Neuronal stem cell (in vitro differentiated cells): Measurements from ENCODE around the gene GNG8.

Experiments used
- DNase-seq: peaks from one replicate; pipeline ENCODE4 v3.0.0-alpha.2; 2013; ENCODE audit warnings: low spot score
- H2AFZ ChIP-seq: one replicate; pipeline ENCODE4 v1.6.1; 2013; ENCODE audit warnings: mild to moderate bottlenecking, low read length, inconsistent platforms
- H2AK5ac ChIP-seq: 2 replicates; pipeline ENCODE4 v1.6.1; 2013; ENCODE audit warnings: low read depth, mild to moderate bottlenecking, inconsistent platforms, low read length, moderate library complexity, mixed read lengths
- H2BK120ac ChIP-seq: 2 replicates; pipeline ENCODE4 v1.6.1; 2013; ENCODE audit warnings: low read depth, mild to moderate bottlenecking, inconsistent platforms, low read length, moderate library complexity, mixed read lengths
- H2BK12ac ChIP-seq: one replicate; pipeline ENCODE4 v1.6.1; 2013; ENCODE audit warnings: low read length, inconsistent platforms
- H2BK15ac ChIP-seq: 2 replicates; pipeline ENCODE4 v1.6.1; 2013; ENCODE audit warnings: mild to moderate bottlenecking, low read length, inconsistent platforms, mixed read lengths
- H2BK5ac ChIP-seq: one replicate; pipeline ENCODE4 v1.6.1; 2013; ENCODE audit warnings: inconsistent platforms, mild to moderate bottlenecking, low read length, moderate library complexity
- H3K14ac ChIP-seq: one replicate; pipeline ENCODE4 v1.6.1; 2013; ENCODE audit warnings: low read length, inconsistent platforms
- H3K18ac ChIP-seq: 2 replicates; pipeline ENCODE4 v1.6.1; 2013; ENCODE audit warnings: low read length, inconsistent platforms
- H3K23ac ChIP-seq: 2 replicates; pipeline ENCODE4 v1.6.1; 2013; ENCODE audit warnings: low read depth, mild to moderate bottlenecking, mixed read lengths, low read length, inconsistent platforms; ENCODE audit not compliant: poor library complexity
- H3K27ac ChIP-seq: replicated peaks from 3 replicates; pipeline ENCODE4 v1.5.1; 2013; ENCODE audit warnings: low read length, inconsistent platforms
- H3K27me3 ChIP-seq, 3 experiments: 2 replicates each; pipeline ENCODE4 v1.6.1; 2013; ENCODE audit warnings: low read length in 3 of 3, mild to moderate bottlenecking in 2 of 3, inconsistent platforms in 1 of 3, low read depth in 1 of 3, mixed read lengths in 1 of 3, moderate library complexity in 1 of 3; ENCODE audit not compliant: control insufficient read depth in 3 of 3, insufficient read depth in 3 of 3
- H3K36me3 ChIP-seq, 2 donors: replicated peaks in 1 of 2; 2 replicates each; pipeline ENCODE4 v1.6.1; 2013; ENCODE audit warnings: low read length in 2 of 2; ENCODE audit not compliant: control insufficient read depth in 2 of 2, insufficient read depth in 2 of 2
- H3K4ac ChIP-seq: 2 replicates; pipeline ENCODE4 v1.6.1; 2013; ENCODE audit warnings: inconsistent platforms, mild to moderate bottlenecking, low read length, moderate library complexity
- H3K4me1 ChIP-seq, 2 donors: 1 replicate in 1 of 2; 2 replicates in 1 of 2; pipeline ENCODE4 v1.6.1; 2013; ENCODE audit warnings: low read length in 2 of 2, low read depth in 1 of 2; ENCODE audit not compliant: control insufficient read depth in 2 of 2, insufficient read depth in 1 of 2
- H3K4me2 ChIP-seq: one replicate; pipeline ENCODE4 v1.6.1; 2013; ENCODE audit warnings: mild to moderate bottlenecking, low read length, inconsistent platforms; ENCODE audit not compliant: insufficient read depth, poor library complexity, severe bottlenecking
- H3K4me3 ChIP-seq, 2 donors: 2 replicates each; pipeline ENCODE4 v1.5.1; 2013; ENCODE audit warnings: low read length in 2 of 2, mild to moderate bottlenecking in 2 of 2, inconsistent platforms in 1 of 2, moderate library complexity in 1 of 2
- H3K79me1 ChIP-seq: one replicate; pipeline ENCODE4 v1.6.1; 2013; ENCODE audit warnings: low read depth, mild to moderate bottlenecking, inconsistent platforms, low read length, moderate library complexity
- H3K9ac ChIP-seq: one replicate; pipeline ENCODE4 v1.6.1; 2013; ENCODE audit warnings: mild to moderate bottlenecking, low read depth, low read length, inconsistent platforms; ENCODE audit not compliant: poor library complexity
- H3K9me3 ChIP-seq, 2 donors: replicated peaks in 1 of 2; 2 replicates each; pipeline versions ENCODE3 to v1.6.1; 2013; ENCODE audit warnings: low read length in 2 of 2, mild to moderate bottlenecking in 2 of 2, inconsistent platforms in 1 of 2, low read depth in 1 of 2, mixed read lengths in 1 of 2, moderate library complexity in 1 of 2; ENCODE audit not compliant: control insufficient read depth in 2 of 2, insufficient read depth in 1 of 2
- H4K8ac ChIP-seq: one replicate; pipeline ENCODE4 v1.6.1; 2013; ENCODE audit warnings: low read depth, mild to moderate bottlenecking, inconsistent platforms, low read length, moderate library complexity
- H4K91ac ChIP-seq: one replicate; pipeline ENCODE4 v1.6.1; 2013; ENCODE audit warnings: low read length, low read depth, mild to moderate bottlenecking, inconsistent platforms; ENCODE audit not compliant: poor library complexity
- WGBS, 2 donors: extraction: QIAGEN DNeasy Blood & Tissue Kit; methylation state at CpG; one replicate each; pipeline ENCODE4 v1.1.7; 2013; ENCODE audit warnings: missing lambda C conversion rate in 2 of 2, mixed read lengths in 1 of 2; ENCODE audit not compliant: insufficient read length in 2 of 2, insufficient replicate concordance in 1 of 2; ENCODE audit errors: extremely low coverage in 2 of 2; 5-methylcytosine and 5-hydroxymethylcytosine counted together

GNG8 gene

DNA sequence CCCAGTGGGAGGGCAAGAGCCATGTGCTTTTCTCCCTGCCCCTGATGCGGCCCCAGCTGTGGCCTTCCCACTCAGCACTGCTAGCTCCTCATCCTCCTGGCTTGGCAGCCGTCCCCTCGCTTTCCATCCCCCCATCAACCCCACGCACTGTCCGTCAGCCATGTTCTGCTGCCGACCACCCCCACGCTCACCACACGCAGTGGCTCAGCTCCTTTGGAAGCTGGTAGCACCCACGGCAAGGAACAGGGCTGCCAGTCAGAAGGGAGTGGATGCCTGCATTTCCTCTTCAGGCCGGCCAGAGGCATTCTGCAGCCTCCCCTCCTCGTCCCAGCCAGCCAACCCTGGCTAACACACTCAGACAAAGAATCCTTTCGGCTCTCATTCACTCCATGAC, 28.6 kb downstream of the GNG8 start:
- no peaks in the 10 kb centered on the region for H3K27me3 ChIP-seq
- H4K91ac ChIP-seq, result no peak overlapping the region
- no peak for DNase-seq
- H2BK120ac ChIP-seq, result no peak overlapping the region
- no peak overlapping the region for H2BK15ac ChIP-seq
- no peak overlapping the region for H3K27ac ChIP-seq
- H3K23ac ChIP-seq, result peak overlapping the region; percentile 29
- H3K4me3 ChIP-seq, result no peak overlapping the region
- no peak overlapping the region for H2AK5ac ChIP-seq
- WGBS, 2 donors, result no CpG with 5 or more reads among the region's 12 CpGs
- peaks cover 55 to 86% of the 10 kb centered on the region in 2 donors for H3K36me3 ChIP-seq
- no peak overlapping the region for H2AFZ ChIP-seq
- no peak overlapping the region for H3K14ac ChIP-seq
- no peak overlapping the region for H3K4me2 ChIP-seq
- H4K8ac ChIP-seq, result no peak overlapping the region
- peak overlapping the region; percentile 7 for H3K9ac ChIP-seq
- H2BK12ac ChIP-seq, result no peak overlapping the region
- no peak overlapping the region for H3K18ac ChIP-seq
- no peak overlapping the region for H2BK5ac ChIP-seq
- peaks cover 0 to 4% of the 10 kb centered on the region in 2 donors for H3K9me3 ChIP-seq
- peaks cover 7 to 18% of the 10 kb centered on the region in 2 donors for H3K4me1 ChIP-seq
- no peak overlapping the region for H3K4ac ChIP-seq
- peaks cover 30% of the 10 kb centered on the region for H3K79me1 ChIP-seq

DNA sequence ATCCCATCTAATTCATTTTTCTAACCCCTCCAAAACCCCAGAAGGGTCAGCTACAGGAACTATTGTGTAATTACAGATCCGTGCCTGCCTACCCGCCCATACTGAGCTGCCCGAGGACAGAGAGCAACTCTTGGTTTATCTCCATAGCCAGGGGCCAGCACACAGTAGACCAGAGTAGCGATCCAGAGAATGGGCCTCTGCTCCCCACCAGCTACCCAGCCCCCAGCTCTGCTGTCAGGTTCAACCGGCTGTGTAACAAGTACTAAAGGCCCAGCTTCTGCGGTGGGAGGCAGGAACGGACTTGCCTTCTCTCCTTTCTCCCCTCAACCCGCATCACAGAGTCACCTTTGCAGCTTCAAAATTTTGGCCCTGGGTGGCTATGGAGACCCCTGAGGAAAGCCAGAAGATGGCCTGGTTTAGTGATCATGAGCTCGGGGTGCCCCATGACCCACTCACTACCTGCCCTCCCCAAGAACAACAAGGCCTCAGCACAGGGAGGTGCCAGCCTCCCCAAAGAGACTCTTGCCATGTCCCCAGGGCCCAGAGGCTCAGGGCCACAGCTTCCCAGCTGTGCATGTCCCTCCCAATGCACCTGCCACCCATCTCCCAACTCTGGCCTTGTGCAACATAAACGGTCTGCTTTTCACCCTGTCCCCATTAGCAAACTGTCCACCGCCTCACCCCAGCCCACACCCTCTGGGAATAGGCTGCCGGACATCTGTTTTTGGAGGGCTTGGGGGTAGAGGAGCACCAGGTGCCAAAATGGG, 29.1 kb downstream of the GNG8 start:
- Histone ChIP-seq H2BK5ac (no peak overlapping the region), H3K9me3 (peaks cover 0 to 4% of the 10 kb centered on the region in 2 donors), H3K79me1 (peaks cover 30% of the 10 kb centered on the region), H3K4ac (no peak overlapping the region), H4K8ac (no peak overlapping the region), H3K27me3 (no peaks in the 10 kb centered on the region), H3K36me3 (peaks cover 55 to 86% of the 10 kb centered on the region in 2 donors), H2AK5ac (no peak overlapping the region), H2AFZ (no peak overlapping the region), H3K4me3 (no peak overlapping the region), H2BK12ac (no peak overlapping the region), H3K18ac (no peak overlapping the region), H3K23ac (peak overlapping the region; percentile 29), H3K9ac (no peak overlapping the region), H2BK120ac (no peak overlapping the region), H4K91ac (no peak overlapping the region), H2BK15ac (no peak overlapping the region), H3K4me1 (peaks cover 9 to 20% of the 10 kb centered on the region in 2 donors), H3K14ac (no peak overlapping the region), H3K27ac (no peak overlapping the region), H3K4me2 (no peak overlapping the region)
- DNase-seq, result no peak
- WGBS, 2 donors, result no CpG with 5 or more reads among the region's 12 CpGs

GRCh38 chr19:46606019-46606418, 30.0 kb downstream of the GNG8 start:
- no peak overlapping the region for H3K4ac ChIP-seq
- peak overlapping the region; percentile 49 for H2BK12ac ChIP-seq
- H3K9ac ChIP-seq, result peak overlapping the region; percentile 50
- no peak overlapping the region for H3K4me2 ChIP-seq
- peaks cover 30% of the 10 kb centered on the region for H3K79me1 ChIP-seq
- H4K8ac ChIP-seq, result no peak overlapping the region
- H2AK5ac ChIP-seq, result no peak overlapping the region
- peaks cover 0 to 4% of the 10 kb centered on the region in 2 donors for H3K9me3 ChIP-seq
- no peak overlapping the region for H2BK5ac ChIP-seq
- no peak for DNase-seq
- H4K91ac ChIP-seq, result no peak overlapping the region
- no peak overlapping the region for H3K4me3 ChIP-seq
- no peak overlapping the region for H3K14ac ChIP-seq
- no CpG with 5 or more reads among the region's 11 CpGs for WGBS, 2 donors
- H3K23ac ChIP-seq, result no peak overlapping the region
- H2AFZ ChIP-seq, result no peak overlapping the region
- no peak overlapping the region for H3K18ac ChIP-seq
- H3K4me1 ChIP-seq, result peaks cover 9 to 20% of the 10 kb centered on the region in 2 donors
- H3K27me3 ChIP-seq, result no peaks in the 10 kb centered on the region
- H2BK120ac ChIP-seq, result no peak overlapping the region
- H3K36me3 ChIP-seq, result peaks cover 54 to 80% of the 10 kb centered on the region in 2 donors
- H3K27ac ChIP-seq, result peak overlapping the region; percentile 19
- H2BK15ac ChIP-seq, result no peak overlapping the region

- H3K9ac ChIP-seq, result no peak overlapping the region
- no peak overlapping the region for H2BK12ac ChIP-seq
- no peak for DNase-seq
- H2AK5ac ChIP-seq, result no peak overlapping the region
- H4K91ac ChIP-seq, result no peak overlapping the region
- no peak overlapping the region for H3K4me3 ChIP-seq
- H3K14ac ChIP-seq, result no peak overlapping the region
- WGBS, 2 donors, result no CpG with 5 or more reads among the region's 16 CpGs
- no peak overlapping the region for H2BK15ac ChIP-seq
- H3K4me2 ChIP-seq, result no peak overlapping the region
- no peak overlapping the region for H4K8ac ChIP-seq
- H3K27ac ChIP-seq, result no peak overlapping the region
- peaks cover 0 to 4% of the 10 kb centered on the region in 2 donors for H3K9me3 ChIP-seq
- H3K18ac ChIP-seq, result no peak overlapping the region
- peak overlapping the region; percentile 11 for H3K23ac ChIP-seq
- H3K79me1 ChIP-seq, result peaks cover 30% of the 10 kb centered on the region
- peaks cover 9 to 20% of the 10 kb centered on the region in 2 donors for H3K4me1 ChIP-seq
- H3K36me3 ChIP-seq, result peaks cover 50 to 74% of the 10 kb centered on the region in 2 donors
- no peak overlapping the region for H2BK120ac ChIP-seq
- H2BK5ac ChIP-seq, result no peak overlapping the region
- H3K27me3 ChIP-seq, result no peaks in the 10 kb centered on the region
- no peak overlapping the region for H2AFZ ChIP-seq
- H3K4ac ChIP-seq, result no peak overlapping the region
These were observed 30.6 kb downstream of the GNG8 start for GRCh38 chr19:46605356-46605821.
